HG02981 (cell line): ENCODE results near the gene KCNQ1.

Source experiments
- ATAC-seq: cut with Tn5 transposase; IDR thresholded peaks from one replicate; pipeline ENCODE4 v1.9.1; 2021; ENCODE audit warnings: mild to moderate bottlenecking, moderate library complexity; ENCODE audit not compliant: unreplicated experiment

The KCNQ1 gene

GRCh38 chr11:2423157-2424025, 21.4 kb upstream of the KCNQ1 start:
- ATAC-seq: no peak

DNA sequence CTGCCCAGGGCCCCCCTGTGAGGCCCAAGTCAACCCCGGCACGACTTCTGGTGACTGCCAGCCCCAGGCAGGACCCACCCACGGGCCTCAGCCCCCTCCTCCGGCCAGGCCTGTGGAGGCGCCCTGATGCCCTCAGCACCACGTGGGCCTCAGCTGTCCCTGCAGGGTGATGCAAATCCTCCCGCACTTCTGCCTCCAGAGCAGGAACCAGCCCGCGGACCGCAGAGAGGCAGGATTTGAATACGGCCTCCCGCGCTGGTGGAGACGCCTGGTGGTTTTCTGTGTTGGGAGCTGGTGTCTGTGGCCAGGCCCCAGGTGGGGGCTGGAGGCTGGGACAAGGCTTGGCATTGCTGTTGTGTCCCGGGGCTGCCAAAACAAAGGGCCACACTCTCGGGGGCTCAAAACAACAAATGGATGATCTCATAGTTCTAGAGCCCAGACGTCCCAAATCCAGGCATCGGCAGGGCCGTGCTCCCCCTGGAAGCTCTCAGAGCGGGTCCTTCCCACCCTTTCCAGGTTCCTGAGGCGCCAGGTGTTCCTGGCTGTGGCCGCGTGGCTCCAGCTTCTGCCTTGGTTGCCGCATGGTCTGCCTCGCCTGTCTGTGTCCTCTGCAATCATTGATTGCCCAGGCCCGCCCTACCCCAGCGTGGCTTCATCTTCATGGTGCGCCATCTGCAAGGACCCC, 19.9 kb upstream of the KCNQ1 start:
- no peak for ATAC-seq

DNA sequence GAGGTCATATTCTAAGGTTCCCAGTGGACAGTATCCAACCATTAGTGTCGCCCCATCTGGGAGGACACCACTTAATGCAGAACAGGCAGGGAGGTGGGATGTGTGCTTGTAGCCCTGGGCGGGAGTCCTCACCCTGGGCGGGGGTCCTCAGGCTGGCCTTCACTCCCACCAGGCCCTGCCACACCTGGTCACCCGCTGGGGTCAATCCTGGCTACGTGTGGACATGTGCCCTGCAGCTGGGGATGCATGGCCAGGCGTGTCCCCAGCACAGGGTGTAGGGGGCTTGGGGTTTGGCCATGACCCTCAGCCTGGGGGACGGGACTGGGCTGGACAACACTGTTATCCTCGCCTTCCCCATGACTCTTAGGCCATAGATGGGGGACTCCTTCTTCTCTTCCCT, 19.3 kb upstream of the KCNQ1 start:
- ATAC-seq: no peak

DNA sequence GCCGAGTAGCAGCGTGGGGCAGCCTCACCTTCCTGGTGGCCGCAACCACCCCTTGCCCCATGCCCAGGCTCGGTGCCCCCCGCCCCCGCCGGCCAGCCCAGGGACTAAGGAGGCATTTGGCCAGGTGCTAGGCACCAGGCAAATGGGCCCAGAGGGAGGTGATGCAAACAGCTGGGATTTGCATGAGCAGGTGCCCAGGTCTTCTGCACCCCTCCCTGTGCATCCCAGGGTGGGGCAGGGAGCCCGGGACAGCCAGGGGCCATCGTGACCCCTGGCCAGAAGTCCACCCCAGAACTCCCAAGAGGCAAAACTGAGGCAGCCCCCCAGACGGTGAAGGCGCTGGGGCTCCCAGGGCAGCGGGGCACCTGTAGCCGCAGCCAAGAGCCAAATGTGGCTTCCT, 18.6 kb upstream of the KCNQ1 start:
- ATAC-seq: no peak

DNA sequence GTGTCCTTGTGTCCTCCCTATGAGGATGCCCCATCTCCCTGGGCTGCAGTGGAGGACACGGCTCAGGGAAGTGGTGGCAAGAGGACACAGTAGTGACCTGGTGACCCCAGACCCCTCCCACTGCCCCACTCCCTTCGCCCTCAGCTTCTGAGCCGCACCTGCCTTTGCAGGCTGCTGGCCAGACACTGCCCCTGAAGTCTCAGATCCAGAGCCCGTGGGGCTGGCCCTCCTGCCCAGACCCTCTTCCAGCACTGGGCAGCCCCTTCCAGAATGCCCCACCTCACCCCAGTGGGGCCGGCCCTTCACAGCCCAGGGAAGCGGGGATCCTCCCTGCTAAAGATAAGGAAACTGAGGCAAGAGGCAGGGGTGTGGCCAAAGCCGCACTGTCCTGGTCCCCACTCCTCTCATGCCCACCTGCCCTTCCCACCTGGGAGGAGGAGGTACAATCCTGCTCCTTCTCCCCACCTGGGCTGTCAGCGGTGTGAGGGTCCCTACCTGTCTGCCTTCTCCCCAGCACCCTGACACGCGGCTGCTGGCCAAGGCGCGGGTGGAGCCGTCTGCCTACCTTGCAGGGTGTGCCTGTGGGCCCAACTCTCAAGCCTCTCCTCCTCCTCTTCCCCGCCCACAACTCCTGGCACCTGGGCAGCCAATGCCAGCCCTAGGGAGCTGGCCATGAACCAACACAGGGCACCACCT, 17.8 kb upstream of the KCNQ1 start:
- ATAC-seq: no peak

GRCh38 chr11:2427721-2428321, 17.0 kb upstream of the KCNQ1 start:
- no peak for ATAC-seq

DNA sequence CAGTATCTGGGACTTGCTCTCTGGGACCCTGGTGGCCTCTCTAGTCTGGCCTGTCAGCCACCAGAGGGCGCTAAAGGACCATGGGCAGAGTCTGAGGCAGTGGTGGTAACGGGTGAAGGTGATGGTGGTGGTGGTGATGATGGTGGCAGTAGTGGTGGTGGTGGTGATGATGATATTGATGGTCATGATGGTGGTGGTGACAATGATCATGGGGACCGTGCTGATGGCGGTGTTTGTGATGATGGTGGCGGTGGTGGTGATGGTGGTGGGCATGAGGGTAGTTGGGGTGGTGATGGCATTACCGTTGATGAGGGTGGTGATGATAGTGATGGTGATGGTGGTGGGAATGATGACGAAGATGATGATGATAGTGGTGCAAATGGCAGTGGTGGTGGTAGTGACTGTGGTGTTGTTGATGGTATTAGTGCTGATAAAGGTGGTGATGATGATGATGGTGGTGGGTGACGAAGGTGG, 16.4 kb upstream of the KCNQ1 start:
- ATAC-seq: no peak

DNA sequence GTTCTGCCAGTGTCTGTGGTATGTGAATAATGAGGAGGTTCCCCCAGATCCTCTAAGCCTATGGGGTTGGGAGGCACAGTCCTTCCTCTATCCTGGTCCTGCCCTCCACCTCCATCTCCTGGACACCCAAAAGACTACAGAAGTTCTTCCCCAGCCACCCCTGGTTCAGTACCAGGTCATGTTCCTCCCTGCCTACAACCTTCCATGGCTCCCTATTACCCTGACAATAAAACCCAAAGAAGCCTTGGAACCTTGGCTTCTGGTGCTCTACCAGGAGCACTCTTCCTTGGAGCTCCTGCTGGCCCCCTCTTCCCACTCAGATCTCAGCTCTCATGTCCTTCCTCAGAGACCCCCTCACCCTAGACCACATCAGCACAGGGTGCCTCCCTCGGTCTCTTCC, 13.4 kb upstream of the KCNQ1 start:
- no peak for ATAC-seq

- ATAC-seq: no peak
Observed at GRCh38 chr11:2432171-2432621, 12.6 kb upstream of the KCNQ1 start.

GRCh38 chr11:2432628-2433071, 12.2 kb upstream of the KCNQ1 start:
- no peak for ATAC-seq

GRCh38 chr11:2433106-2433925, 11.5 kb upstream of the KCNQ1 start:
- no peak for ATAC-seq

DNA sequence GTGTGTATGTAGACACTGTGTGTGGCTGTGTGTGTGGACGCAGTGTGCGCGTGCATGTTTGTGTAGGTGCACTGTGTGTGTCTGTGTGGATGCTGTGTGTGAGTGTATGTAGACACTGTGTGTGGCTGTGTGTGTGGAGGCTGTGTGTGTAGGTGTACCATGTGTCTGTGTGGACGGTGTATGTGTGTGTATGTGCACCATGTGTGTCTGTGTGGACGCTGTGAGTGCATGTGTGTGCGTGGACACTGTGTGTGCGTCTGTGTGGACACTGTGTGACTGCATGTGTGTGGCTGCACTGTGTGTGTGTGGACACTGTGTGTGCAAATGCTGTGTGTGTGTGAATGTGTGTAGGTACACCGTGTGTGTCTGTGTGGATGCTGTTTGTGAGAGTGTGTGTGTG, 10.8 kb upstream of the KCNQ1 start:
- ATAC-seq: no peak

- ATAC-seq: no peak
Observed at GRCh38 chr11:2434506-2435255, 10.1 kb upstream of the KCNQ1 start.

GRCh38 chr11:2435288-2436012, 9.4 kb upstream of the KCNQ1 start:
- no peak for ATAC-seq

DNA sequence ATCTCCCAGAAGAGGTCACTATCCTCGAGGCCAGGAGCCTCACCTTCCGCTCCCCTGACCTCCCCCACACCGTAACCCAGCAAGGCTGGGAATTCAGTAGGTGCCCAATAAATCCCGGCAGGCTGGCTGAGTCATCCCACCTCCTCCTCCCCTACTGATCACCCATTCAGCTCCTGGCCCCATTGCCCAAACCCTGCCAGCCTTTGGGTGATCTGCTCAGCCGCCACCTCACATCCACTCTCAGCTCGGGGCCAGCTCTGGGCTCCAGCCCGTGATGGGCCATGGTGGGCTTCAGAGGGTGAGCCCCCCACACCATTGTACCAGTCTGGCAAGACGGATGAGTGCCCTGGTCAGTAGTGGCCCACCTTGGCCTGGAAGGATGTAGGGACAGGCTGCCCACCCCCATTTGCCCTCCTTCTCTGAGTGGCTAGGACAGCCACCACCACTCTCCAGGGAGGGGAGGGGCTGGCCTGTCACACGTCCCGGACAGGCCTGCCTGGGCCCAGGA, 8.7 kb upstream of the KCNQ1 start:
- ATAC-seq: no peak

GRCh38 chr11:2436521-2437031, 8.2 kb upstream of the KCNQ1 start:
- no peak for ATAC-seq

- ATAC-seq: no peak
Observed at GRCh38 chr11:2437516-2437915, 7.3 kb upstream of the KCNQ1 start.

- ATAC-seq: no peak
Observed at GRCh38 chr11:2439820-2440219, 5.0 kb upstream of the KCNQ1 start.
